ENCODE results near the gene ZC3H18.
A peak's percentile ranks its signal among the peaks of the same experiment; 100 is the strongest.
"Not testable (repeated sequence)": the region's sequence is repeated elsewhere in the genome, so short reads cannot be mapped to it uniquely, and the experiment has no call there.

Gene ZC3H18

GRCh38 chr16:88602091-88602490, 31.9 kb downstream of the ZC3H18 start:
- DNase-seq = no peak
- no peak for TF ChIP-seq CTCF (IDR thresholded peaks at IDR 0.05; ENCODE audit: low read depth, low read length)
- Histone ChIP-seq H3K9me3 (no peaks in the 10 kb centered on the region), H3K27me3 (no peaks in the 10 kb centered on the region), H3K4me1 (no peaks in the 10 kb centered on the region), H3K36me3 (peaks cover 67% of the 10 kb centered on the region), H3K4me3 (ENCODE audit: low read depth, low read length) (no peak overlapping the region)

GRCh38 chr16:88605186-88606147, 35.3 kb downstream of the ZC3H18 start:
- DNase-seq = no peak

GRCh38 chr16:88606148-88606757, 36.0 kb downstream of the ZC3H18 start:
- H3K36me3 ChIP-seq = peaks cover 81% of the 10 kb centered on the region
- no peak for TF ChIP-seq CTCF (IDR thresholded peaks at IDR 0.05; ENCODE audit: low read depth, low read length)
- H3K4me3 ChIP-seq (ENCODE audit: low read depth, low read length) = no peak overlapping the region
- H3K27me3 ChIP-seq = no peaks in the 10 kb centered on the region
- H3K9me3 ChIP-seq = no peaks in the 10 kb centered on the region
- DNase-seq = no peak
- H3K4me1 ChIP-seq = no peaks in the 10 kb centered on the region

More at GRCh38 chr16:88605186-88606147, 35.3 kb downstream of the ZC3H18 start:
- Histone ChIP-seq H3K9me3 (no peaks in the 10 kb centered on the region), H3K4me3 (ENCODE audit: low read depth, low read length) (no peak overlapping the region), H3K27me3 (no peaks in the 10 kb centered on the region), H3K36me3 (peaks cover 74% of the 10 kb centered on the region), H3K4me1 (no peaks in the 10 kb centered on the region)
- no peak for TF ChIP-seq CTCF (IDR thresholded peaks at IDR 0.05; ENCODE audit: low read depth, low read length)

GRCh38 chr16:88608076-88608475, 37.9 kb downstream of the ZC3H18 start:
- Histone ChIP-seq H3K36me3 (peaks cover 75% of the 10 kb centered on the region), H3K9me3 (no peaks in the 10 kb centered on the region), H3K27me3 (no peaks in the 10 kb centered on the region), H3K4me3 (ENCODE audit: low read depth, low read length) (no peak overlapping the region), H3K4me1 (peaks cover under 1% of the 10 kb centered on the region; the same call in 1 of the 2 replicates)
- TF ChIP-seq CTCF (IDR thresholded peaks at IDR 0.05; ENCODE audit: low read depth, low read length) = no peak
- DNase-seq = no peak

- H3K36me3 ChIP-seq = peaks cover 83% of the 10 kb centered on the region
- not testable (repeated sequence) for H3K4me3 ChIP-seq (ENCODE audit: low read depth, low read length); H3K27me3 ChIP-seq; H3K4me1 ChIP-seq; H3K9me3 ChIP-seq; DNase-seq
These were observed 39.2 kb downstream of the ZC3H18 start for GRCh38 chr16:88609426-88609825.

- Histone ChIP-seq H3K4me3 (ENCODE audit: low read depth, low read length) (no peak overlapping the region), H3K36me3 (peaks cover 81% of the 10 kb centered on the region), H3K9me3 (no peaks in the 10 kb centered on the region), H3K27me3 (no peaks in the 10 kb centered on the region), H3K4me1 (peaks cover 4% of the 10 kb centered on the region; the same call in 1 of the 2 replicates)
- TF ChIP-seq CTCF (IDR thresholded peaks at IDR 0.05; ENCODE audit: low read depth, low read length) = peak; percentile 30
- no peak for DNase-seq
These were observed 39.9 kb downstream of the ZC3H18 start for GRCh38 chr16:88610080-88610479.
